PC-9 (cell line): ENCODE data around the gene LASP1. TPM values are rescaled to one million over a fixed set of nuclear protein-coding genes. Genes with fewer than 3 reads are reported as not detected.

Experiments
- BruUV-seq: library from RNA; stranded (reverse); fragments of 400-500 nt; replicated peaks from 2 replicates; lab custom pipeline; 2021; lab: Mats Ljungman, UMichigan
- CTCF ChIA-PET: fragments of 300-600 bp; sonication (Branson Sonifier 250); formaldehyde crosslinking; loops from one replicate; lab custom pipeline; 2022; ENCODE audit warnings: antibody characterized with exemption; lab: Charles Lee
- POLR2A ChIA-PET: fragments of 300-600 bp; sonication (Branson Sonifier 250); formaldehyde crosslinking; loops from one replicate; lab custom pipeline; 2022; ENCODE audit warnings: antibody characterized with exemption; ENCODE audit not compliant: unreplicated experiment; lab: Charles Lee
- DNase-seq, 2 experiments: peaks; one replicate each; pipeline versions ENCODE4 v3.0.0 to v3.0.0-alpha.2; 2015 to 2022; ENCODE audit warnings: mixed read lengths in 1 of 2
- H2AFZ ChIP-seq: fragments of 200-600 bp; sonication (generic); 2 replicates; pipeline ENCODE4 v1.8.1; 2017; ENCODE audit warnings: antibody characterized with exemption
- H3F3A ChIP-seq: fragments of 200-600 bp; sonication (generic); 2 replicates; pipeline ENCODE4 v1.8.1; 2017; ENCODE audit warnings: antibody characterized with exemption, mild to moderate bottlenecking, low read depth; ENCODE audit not compliant: insufficient read depth
- H3K27ac ChIP-seq: fragments of 200-600 bp; sonication (generic); 2 replicates; pipeline ENCODE4 v1.6.1; 2016; ENCODE audit warnings: mixed run types
- H3K27me3 ChIP-seq: fragments of 200-600 bp; sonication (generic); 2 replicates; pipeline ENCODE4 v1.6.1; 2016; ENCODE audit warnings: low read depth, mixed run types; ENCODE audit not compliant: insufficient read depth
- H3K36me3 ChIP-seq: fragments of 200-600 bp; sonication (generic); 2 replicates; pipeline ENCODE4 v1.6.1; 2016; ENCODE audit warnings: low read depth, mixed run types
- H3K4me1 ChIP-seq: fragments of 200-600 bp; sonication (generic); replicated peaks from 2 replicates; pipeline ENCODE4 v1.6.1; 2016; ENCODE audit warnings: mixed run types; ENCODE audit not compliant: insufficient read depth
- H3K4me2 ChIP-seq: fragments of 200-600 bp; sonication (generic); 2 replicates; pipeline ENCODE4 v1.6.1; 2017; ENCODE audit warnings: mixed run types
- H3K4me3 ChIP-seq: fragments of 200-600 bp; sonication (generic); 2 replicates; pipeline ENCODE4 v1.6.1; 2016; ENCODE audit warnings: mixed run types
- H3K79me2 ChIP-seq: fragments of 200-600 bp; sonication (generic); 2 replicates; pipeline ENCODE4 v1.6.1; 2017; ENCODE audit warnings: low read depth, mixed run types
- H3K9me2 ChIP-seq: fragments of 200-600 bp; sonication (generic); 2 replicates; pipeline ENCODE4 v1.8.1; 2017; ENCODE audit warnings: mild to moderate bottlenecking; ENCODE audit not compliant: insufficient read depth
- H3K9me3 ChIP-seq: fragments of 200-600 bp; sonication (generic); 2 replicates; pipeline ENCODE4 v1.8.1; 2016; ENCODE audit warnings: low read depth; ENCODE audit not compliant: insufficient read depth
- H4K20me1 ChIP-seq: fragments of 200-600 bp; sonication (generic); 2 replicates; pipeline ENCODE4 v1.8.1; 2017; ENCODE audit not compliant: insufficient read depth
- EZH2 ChIP-seq: fragments of 200-600 bp; sonication (generic); IDR thresholded peaks from 2 replicates; pipeline ENCODE4 v1.8.0; 2017; ENCODE audit warnings: antibody characterized with exemption, low read depth
- intact Hi-C: fragments of 100-400 bp; cut with micrococcal nuclease; formaldehyde crosslinking; loops from one replicate; pipeline ENCODE4 v1.10.0; 2022; ENCODE audit not compliant: unreplicated experiment
- total RNA-seq: library from RNA; stranded (reverse); gene quantifications from 2 replicates; pipeline ENCODE4 v1.2.3, GENCODE V29; 2021
- TF ChIP-seq, protein P1 (sequence below): fragments of 200-600 bp; sonication (generic); conservative IDR thresholded peaks from 2 replicates; pipeline ENCODE4 v1.6.1; 2017; ENCODE audit warnings: mixed run types, antibody characterized with exemption, mild to moderate bottlenecking, moderate library complexity

The LASP1 gene
- total RNA-seq, 1 experiment from 2014 or later: 309 TPM

DNA sequence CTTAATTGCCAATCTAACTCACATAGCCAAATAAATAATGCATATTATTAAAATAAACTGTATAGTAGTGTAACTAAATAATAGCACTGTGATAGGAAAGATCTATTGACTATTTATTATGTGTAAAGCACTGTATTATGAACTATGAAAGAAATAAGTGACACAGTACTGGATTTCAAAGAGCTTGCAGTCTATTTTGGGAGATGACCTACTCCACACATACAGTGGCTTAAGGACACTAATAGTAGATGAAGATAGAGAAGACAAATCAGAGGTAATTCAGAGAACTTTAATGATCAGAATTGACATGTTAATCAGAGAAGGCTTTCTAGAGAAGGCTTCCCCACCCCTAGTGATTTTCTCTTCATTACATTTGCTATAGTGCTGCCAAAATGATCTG, 70.1 kb downstream of the LASP1 start:
- Histone ChIP-seq H3K4me3 (no peak overlapping the region), H3K36me3 (no peaks in the 10 kb centered on the region), H3K4me1 (no peaks in the 10 kb centered on the region), H3K27me3 (no peaks in the 10 kb centered on the region), H3K79me2 (no peaks in the 10 kb centered on the region), H4K20me1 (no peaks in the 10 kb centered on the region), H3K9me2 (no peaks in the 10 kb centered on the region), H3K4me2 (no peak overlapping the region), H2AFZ (no peak overlapping the region), H3F3A (peaks cover 9% of the 10 kb centered on the region), H3K9me3 (no peaks in the 10 kb centered on the region), H3K27ac (no peak overlapping the region)
- BruUV-seq: no TSS peak
- ChIA-PET POLR2A (no interaction called here), CTCF (no interaction called here)
- no peak for TF ChIP-seq EZH2
- TF ChIP-seq, protein P1, sequence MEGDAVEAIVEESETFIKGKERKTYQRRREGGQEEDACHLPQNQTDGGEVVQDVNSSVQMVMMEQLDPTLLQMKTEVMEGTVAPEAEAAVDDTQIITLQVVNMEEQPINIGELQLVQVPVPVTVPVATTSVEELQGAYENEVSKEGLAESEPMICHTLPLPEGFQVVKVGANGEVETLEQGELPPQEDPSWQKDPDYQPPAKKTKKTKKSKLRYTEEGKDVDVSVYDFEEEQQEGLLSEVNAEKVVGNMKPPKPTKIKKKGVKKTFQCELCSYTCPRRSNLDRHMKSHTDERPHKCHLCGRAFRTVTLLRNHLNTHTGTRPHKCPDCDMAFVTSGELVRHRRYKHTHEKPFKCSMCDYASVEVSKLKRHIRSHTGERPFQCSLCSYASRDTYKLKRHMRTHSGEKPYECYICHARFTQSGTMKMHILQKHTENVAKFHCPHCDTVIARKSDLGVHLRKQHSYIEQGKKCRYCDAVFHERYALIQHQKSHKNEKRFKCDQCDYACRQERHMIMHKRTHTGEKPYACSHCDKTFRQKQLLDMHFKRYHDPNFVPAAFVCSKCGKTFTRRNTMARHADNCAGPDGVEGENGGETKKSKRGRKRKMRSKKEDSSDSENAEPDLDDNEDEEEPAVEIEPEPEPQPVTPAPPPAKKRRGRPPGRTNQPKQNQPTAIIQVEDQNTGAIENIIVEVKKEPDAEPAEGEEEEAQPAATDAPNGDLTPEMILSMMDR: no peak
- no peak for DNase-seq
- intact Hi-C loops: no loop called here

- Histone ChIP-seq H3K9me2 (no peaks in the 10 kb centered on the region), H3K4me1 (no peaks in the 10 kb centered on the region), H3K27me3 (no peaks in the 10 kb centered on the region), H3K4me3 (no peak overlapping the region), H3K79me2 (no peaks in the 10 kb centered on the region), H4K20me1 (no peaks in the 10 kb centered on the region), H3K9me3 (no peaks in the 10 kb centered on the region), H3F3A (peaks cover 9% of the 10 kb centered on the region), H3K27ac (no peak overlapping the region), H2AFZ (no peak overlapping the region), H3K4me2 (no peak overlapping the region), H3K36me3 (no peaks in the 10 kb centered on the region)
- POLR2A ChIA-PET: no interaction called here
- BruUV-seq: no TSS peak
- intact Hi-C loops: no loop called here
- TF ChIP-seq, protein P1: no peak
- no peak for TF ChIP-seq EZH2
- no peak for DNase-seq
- CTCF ChIA-PET: no interaction called here
Observed at GRCh38 chr17:38940404-38940803, 70.5 kb downstream of the LASP1 start.

GRCh38 chr17:38942696-38943334, 73.0 kb downstream of the LASP1 start:
- POLR2A ChIA-PET: no interaction called here
- H3K36me3 ChIP-seq: no peaks in the 10 kb centered on the region
- intact Hi-C loops: no loop called here

More at GRCh38 chr17:38942696-38943334, 73.0 kb downstream of the LASP1 start:
- H3K4me2 ChIP-seq: no peak overlapping the region
- no peak overlapping the region for H3K4me3 ChIP-seq
- H3F3A ChIP-seq: peaks cover 12% of the 10 kb centered on the region; the same call in 1 of the 2 replicates
- H3K4me1 ChIP-seq: no peaks in the 10 kb centered on the region
- TF ChIP-seq EZH2: no peak
- TF ChIP-seq, protein P1: no peak
- no peak overlapping the region for H2AFZ ChIP-seq
- CTCF ChIA-PET: no interaction called here
- no peak overlapping the region for H3K27ac ChIP-seq
- H3K9me3 ChIP-seq: no peaks in the 10 kb centered on the region
- H3K27me3 ChIP-seq: no peaks in the 10 kb centered on the region
- no peaks in the 10 kb centered on the region for H3K79me2 ChIP-seq
- no peaks in the 10 kb centered on the region for H4K20me1 ChIP-seq
- DNase-seq: no peak
- H3K9me2 ChIP-seq: no peaks in the 10 kb centered on the region
- BruUV-seq: no TSS peak
